Measurements from ENCODE around the gene LGI2.
A peak's percentile ranks its signal among the peaks of the same experiment; 100 is the strongest.

Gene LGI2

GRCh38 chr4:24993551-24994080 lies 37.1 kb downstream of the LGI2 start:
- no peak for DNase-seq

- no peak for DNase-seq
Measured at GRCh38 chr4:24992968-24993367, 37.8 kb downstream of the LGI2 start.

- DNase-seq = peak; percentile 53
Measured at GRCh38 chr4:24991015-24991414, 39.7 kb downstream of the LGI2 start.

DNA sequence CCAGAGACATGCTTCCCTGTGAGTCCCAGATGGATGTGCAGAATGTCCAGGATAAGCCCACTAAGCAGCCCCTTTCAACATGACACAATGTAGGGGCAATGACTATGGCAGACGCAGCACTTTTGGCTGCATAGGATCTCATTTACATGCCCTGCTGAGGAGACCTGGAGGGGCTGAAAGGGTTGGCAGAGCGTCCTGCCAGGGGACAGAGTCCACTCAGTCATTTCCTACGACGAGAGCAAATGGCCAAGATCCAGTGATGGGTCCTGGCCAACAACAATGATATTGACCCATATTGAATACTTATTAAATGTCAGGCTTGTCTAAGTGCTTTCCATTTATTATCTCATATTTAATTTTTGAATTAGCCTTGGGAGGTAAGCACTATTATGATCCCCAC lies 41.4 kb downstream of the LGI2 start:
- DNase-seq = no peak

- peak; percentile 61 for DNase-seq
Measured at GRCh38 chr4:24988776-24989175, 42.0 kb downstream of the LGI2 start.

DNA sequence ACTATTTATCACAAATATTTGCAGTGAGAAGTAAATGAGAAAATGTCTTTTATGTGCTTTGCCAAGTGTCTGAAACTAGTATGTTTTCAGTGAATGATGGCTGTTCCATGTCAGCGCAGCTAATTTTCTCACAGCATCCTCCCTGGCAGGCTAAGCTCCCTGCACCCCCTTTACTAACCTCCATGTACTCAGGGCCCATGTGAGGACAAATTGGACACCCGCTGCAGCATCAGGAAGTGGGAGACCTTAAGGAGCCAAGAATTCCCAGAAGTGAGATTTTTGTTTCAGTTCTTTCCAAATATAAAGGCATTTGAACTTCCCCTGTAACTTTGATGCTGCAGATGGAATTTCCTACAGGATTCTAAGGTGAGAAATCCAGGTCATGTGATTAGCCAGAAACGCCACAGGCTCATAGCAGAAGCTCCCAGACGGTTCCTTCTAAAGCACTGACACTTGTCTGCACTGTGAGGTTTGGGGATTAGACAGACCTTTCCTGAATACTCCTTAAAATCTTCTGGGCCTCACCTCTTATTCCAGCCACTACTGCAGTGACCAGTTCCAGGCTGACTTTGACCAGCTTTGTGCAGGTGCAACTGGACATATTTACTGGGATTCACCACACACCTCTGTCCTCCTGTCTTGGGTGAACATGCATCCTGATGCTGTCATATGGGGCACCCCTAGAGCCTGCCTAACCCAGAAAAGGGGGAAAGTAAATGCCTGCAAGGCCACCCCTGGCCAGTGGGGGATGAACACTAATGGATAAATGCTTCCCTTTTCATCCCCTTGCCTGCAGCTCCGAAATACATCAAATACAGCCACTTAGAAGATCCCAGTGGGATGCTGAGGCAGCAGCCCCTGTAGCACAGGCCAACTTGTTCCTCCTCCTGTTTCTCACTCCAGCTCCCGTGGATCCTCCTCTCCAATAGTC lies 45.9 kb downstream of the LGI2 start:
- DNase-seq = no peak

DNA sequence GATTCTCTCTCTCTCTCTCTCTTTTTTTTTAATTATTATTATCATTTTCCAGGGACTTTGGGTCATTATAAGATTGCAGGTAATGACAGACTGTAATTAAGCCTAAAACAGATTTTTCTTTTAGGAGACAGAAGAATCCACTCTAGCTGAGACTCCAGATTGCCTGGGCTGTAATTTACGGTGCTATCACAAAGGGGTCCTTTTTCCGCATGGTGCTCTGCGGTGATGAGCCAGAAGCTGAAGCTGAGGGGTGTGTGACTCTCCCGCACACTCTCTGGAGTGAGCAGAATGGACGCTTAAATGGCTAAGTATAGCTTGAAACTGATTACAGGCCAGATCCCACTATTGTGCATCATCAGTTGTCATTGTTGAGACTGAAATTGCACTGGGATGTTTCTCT lies 50.0 kb downstream of the LGI2 start:
- DNase-seq = no peak

DNA sequence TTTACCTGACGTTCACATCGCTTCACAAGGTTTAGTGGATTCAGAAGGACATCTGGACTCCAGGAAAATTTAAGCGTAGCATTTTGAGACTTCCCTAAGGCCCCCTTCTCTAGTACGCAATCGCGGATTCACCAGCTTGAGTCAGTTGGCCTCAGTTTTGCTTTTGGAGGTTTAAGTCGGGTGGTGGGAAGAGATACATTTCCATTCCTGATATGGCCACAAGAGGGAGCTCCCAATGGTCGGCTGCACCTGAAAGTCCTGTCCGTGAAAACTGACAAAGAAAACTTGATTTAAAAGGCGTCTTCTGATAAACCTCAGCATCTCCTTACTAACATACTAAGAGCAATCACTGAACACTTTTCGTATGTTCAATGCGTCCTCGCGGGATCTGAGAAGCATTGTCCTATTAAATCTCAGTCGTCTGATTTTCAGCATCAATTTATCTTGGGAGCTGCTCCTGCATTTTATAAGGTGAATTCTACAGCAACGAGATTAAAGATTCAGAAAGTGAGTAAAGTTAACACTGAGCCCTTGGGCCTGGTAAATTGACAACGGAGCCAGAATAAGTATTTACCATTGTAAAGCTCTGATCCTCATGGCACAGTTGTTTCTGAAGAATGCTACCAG lies 50.6 kb downstream of the LGI2 start:
- peak; percentile 73 for DNase-seq

GRCh38 chr4:24979554-24979953 lies 51.2 kb downstream of the LGI2 start:
- peak; percentile 27 for DNase-seq

- no peak for DNase-seq
Measured at GRCh38 chr4:24978291-24979075, 52.3 kb downstream of the LGI2 start.

DNA sequence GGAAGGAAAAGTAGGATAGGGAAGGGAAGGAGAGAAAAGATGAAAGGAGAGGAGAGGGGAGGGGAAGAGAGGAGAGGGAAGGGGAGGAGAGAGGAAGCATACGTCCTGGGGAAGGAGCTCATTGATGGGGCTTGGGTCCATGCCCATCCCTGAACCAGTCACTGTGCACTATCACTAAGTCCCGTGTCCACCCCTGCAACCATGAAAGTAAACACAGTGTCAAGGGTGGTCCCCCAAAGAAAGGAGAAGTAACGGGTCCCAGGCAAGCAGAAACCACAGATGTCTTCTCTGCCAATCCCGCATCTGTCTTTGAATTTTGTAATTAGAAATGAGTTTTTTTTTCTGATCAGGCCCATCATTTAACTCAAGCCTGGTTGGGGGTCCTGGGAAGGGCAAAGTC lies 55.2 kb downstream of the LGI2 start:
- DNase-seq = no peak

GRCh38 chr4:24973747-24974601 lies 56.8 kb downstream of the LGI2 start:
- peak; percentile 40 for DNase-seq

DNA sequence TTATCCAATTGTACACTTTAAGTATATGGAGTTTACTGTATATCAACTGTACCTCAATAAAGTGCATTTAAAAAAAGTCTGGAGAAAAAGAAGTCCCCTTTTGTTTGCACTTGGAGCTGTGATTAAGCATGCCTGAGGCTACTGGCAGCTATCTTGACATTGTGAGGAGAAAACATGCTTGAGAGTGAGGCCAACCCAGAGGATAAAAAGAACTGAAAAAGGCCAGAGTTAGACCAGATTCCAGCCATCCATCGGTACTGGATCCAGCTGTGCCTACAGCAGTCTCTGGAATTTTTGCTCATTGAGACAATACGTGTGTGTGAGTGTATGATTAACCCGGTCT lies 57.4 kb downstream of the LGI2 start:
- peak; percentile 59 for DNase-seq

DNA sequence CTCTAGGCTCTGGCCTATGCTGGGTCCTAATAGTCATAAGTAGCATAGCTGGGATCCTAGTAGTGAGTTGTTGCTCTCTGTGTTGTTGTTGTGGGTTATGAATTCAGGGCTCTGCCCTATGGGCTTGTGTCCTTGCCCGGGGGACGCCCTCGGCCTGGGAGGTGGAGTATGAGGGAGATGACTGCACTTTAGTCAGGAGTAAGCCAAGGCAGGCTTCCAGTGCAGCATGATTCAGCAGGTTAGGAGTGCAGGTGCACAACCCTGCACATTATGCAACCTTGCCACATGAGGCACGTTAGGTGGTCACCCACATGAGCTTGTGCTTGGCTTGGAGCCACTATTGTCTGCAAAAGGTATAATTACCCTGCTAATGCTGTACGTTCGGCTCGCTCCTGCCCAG lies 59.6 kb downstream of the LGI2 start:
- DNase-seq = no peak

- DNase-seq = no peak
Measured at GRCh38 chr4:24970635-24971034, 60.1 kb downstream of the LGI2 start.

DNA sequence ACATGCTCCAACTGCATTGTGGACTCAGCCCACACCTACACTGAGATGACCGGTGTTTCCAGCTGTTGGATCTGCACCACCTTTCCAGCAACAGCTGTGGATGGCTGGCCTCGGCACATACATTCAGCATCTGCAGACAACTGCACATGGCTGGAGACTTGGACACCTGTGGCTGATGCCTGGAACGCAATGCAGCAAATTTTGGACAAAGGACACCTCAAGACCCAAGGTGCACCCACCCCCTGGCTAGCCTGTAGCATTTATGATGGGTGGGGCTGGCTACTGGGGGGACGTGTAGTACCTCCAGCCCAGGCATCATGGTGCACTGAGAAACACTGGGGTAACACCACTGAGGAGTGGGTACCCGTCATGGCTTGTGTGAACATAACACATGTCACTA lies 60.6 kb downstream of the LGI2 start:
- no peak for DNase-seq

GRCh38 chr4:24969486-24969885 lies 61.3 kb downstream of the LGI2 start:
- DNase-seq = no peak

GRCh38 chr4:24968992-24969391 lies 61.8 kb downstream of the LGI2 start:
- no peak for DNase-seq

GRCh38 chr4:24968278-24968677 lies 62.5 kb downstream of the LGI2 start:
- no peak for DNase-seq

GRCh38 chr4:24967346-24967745 lies 63.4 kb downstream of the LGI2 start:
- no peak for DNase-seq

DNA sequence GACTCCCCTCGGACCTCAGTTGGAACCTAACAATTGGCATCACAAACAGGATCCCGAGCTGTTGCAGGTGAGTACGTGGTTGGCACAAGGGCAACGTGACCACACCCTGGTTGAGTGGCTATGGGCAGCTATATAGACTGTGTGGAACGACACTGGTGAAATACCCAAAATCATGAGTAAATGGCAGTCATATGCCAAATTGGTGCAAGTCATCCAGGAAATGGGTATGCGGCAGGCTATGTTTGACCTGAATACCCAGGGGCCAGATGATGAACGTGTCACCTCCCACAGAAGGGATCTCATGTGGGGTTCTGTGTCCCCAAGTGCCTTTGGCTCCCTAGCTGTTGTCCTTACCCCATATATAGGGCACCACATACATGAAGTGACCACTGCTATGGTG lies 64.7 kb downstream of the LGI2 start:
- no peak for DNase-seq

GRCh38 chr4:24965627-24966026 lies 65.1 kb downstream of the LGI2 start:
- DNase-seq = no peak

GRCh38 chr4:24963277-24963676 lies 67.5 kb downstream of the LGI2 start:
- no peak for DNase-seq

Measured in EL (cell line).